ENCODE data around the gene TCAP.
A peak's percentile ranks its signal among the peaks of the same experiment; 100 is the strongest.

TCAP gene

DNA sequence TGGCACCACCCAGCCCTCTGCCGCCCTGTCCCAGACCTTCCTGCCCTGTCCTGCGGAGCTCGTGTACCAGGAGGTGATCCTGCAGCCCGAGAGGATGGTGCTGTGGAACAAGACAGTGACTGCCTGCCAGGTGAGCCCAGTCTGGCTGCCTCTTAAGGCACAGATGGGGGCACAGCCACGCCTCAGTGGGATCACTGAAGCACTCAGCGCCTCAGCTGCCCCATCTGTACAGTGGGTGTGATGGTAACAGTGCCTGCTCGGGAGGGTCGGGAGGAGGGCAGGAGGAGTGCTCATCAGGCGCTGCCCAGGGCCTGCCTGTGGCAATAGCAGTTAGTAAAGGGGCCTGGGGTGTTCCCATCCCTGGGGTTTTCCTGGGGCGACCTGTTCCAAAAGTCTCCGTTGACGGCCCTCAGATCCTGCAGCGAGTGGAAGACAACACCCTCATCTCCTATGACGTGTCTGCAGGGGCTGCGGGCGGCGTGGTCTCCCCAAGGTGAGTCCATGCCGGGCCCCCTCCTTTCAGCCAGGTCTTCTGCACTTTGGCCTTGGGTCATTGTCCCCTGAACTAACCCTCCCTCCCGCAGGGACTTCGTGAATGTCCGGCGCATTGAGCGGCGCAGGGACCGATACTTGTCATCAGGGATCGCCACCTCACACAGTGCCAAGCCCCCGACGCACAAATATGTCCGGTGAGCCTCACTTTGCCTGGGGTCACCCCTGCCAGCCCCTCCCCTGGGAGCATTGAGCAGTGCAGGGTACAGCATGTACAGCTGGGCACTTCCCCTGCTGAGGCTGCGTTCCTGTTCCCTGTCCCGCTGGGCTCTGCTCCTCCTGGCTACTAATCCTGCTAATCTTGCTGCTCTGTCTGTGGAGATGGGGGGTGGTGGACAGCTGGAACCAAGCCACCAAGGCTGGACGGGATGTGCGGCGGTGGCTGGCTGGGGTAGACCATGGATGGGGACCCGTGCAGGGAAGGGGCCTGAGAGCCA is 4.5 kb upstream of the TCAP start:
- Histone ChIP-seq H3K4me1 (ENCODE audit: control insufficient read depth, insufficient read depth, low read length) (peaks cover 22% of the 10 kb centered on the region), H3K27ac (ENCODE audit: low read length) (no peak overlapping the region), H3K9me3 (ENCODE audit: control insufficient read depth, insufficient read depth, low read length) (no peaks in the 10 kb centered on the region), H3K27me3 (ENCODE audit: control insufficient read depth, insufficient read depth, low read length) (no peaks in the 10 kb centered on the region), H3K4me3 (ENCODE audit: low read length) (no peak overlapping the region), H3K36me3 (ENCODE audit: control insufficient read depth, insufficient read depth, low read length) (peaks cover 14% of the 10 kb centered on the region; the same call in 1 of the 2 replicates)
- no peak for DNase-seq (ENCODE audit: low read depth, low spot score)
- WGBS (ENCODE audit: insufficient coverage, insufficient read length): no CpG with 5 or more reads among the region's 35 CpGs

DNA sequence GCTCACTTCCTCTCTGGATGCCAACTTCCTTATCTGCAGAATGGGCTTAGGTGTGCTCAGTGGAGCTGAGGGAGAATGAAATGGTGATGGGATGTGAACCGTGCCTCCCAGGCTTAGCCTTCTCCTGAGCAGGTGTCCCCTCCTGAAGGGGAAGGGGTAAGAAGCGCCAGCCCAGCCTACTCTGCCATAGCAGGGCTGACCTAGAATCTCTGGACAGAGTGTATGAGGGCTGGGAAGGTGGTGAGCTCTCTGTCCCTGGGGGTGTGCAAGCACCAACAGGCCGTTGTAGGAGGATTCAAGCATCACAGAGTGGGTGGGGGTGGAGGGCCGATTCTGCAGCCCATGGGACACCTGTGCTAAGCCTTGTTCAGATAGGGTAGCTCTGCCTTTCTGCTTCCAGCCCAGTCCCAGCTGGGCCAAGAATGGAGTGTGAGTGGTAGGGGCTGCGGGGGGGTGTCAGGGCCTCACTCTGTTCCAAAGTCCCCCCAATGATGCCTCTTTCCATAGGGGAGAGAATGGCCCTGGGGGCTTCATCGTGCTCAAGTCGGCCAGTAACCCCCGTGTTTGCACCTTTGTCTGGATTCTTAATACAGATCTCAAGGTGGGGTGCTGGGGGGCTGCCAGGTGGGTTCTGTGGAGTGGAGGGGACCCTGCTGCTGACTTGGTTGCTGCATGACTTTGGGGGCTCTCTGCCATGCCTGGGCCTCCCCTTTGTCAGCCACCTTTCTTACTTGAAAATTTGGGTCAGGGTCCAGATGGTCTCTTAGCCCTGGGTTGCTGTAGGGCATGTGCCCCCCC is 3.2 kb upstream of the TCAP start:
- Histone ChIP-seq H3K36me3 (ENCODE audit: control insufficient read depth, insufficient read depth, low read length) (peaks cover 14% of the 10 kb centered on the region; the same call in 1 of the 2 replicates), H3K9me3 (ENCODE audit: control insufficient read depth, insufficient read depth, low read length) (no peaks in the 10 kb centered on the region), H3K4me3 (ENCODE audit: low read length) (no peak overlapping the region), H3K27ac (ENCODE audit: low read length) (no peak overlapping the region), H3K27me3 (ENCODE audit: control insufficient read depth, insufficient read depth, low read length) (no peaks in the 10 kb centered on the region), H3K4me1 (ENCODE audit: control insufficient read depth, insufficient read depth, low read length) (peaks cover 27% of the 10 kb centered on the region)
- DNase-seq (ENCODE audit: low read depth, low spot score): no peak
- no CpG with 5 or more reads among the region's 8 CpGs for WGBS (ENCODE audit: insufficient coverage, insufficient read length)

DNA sequence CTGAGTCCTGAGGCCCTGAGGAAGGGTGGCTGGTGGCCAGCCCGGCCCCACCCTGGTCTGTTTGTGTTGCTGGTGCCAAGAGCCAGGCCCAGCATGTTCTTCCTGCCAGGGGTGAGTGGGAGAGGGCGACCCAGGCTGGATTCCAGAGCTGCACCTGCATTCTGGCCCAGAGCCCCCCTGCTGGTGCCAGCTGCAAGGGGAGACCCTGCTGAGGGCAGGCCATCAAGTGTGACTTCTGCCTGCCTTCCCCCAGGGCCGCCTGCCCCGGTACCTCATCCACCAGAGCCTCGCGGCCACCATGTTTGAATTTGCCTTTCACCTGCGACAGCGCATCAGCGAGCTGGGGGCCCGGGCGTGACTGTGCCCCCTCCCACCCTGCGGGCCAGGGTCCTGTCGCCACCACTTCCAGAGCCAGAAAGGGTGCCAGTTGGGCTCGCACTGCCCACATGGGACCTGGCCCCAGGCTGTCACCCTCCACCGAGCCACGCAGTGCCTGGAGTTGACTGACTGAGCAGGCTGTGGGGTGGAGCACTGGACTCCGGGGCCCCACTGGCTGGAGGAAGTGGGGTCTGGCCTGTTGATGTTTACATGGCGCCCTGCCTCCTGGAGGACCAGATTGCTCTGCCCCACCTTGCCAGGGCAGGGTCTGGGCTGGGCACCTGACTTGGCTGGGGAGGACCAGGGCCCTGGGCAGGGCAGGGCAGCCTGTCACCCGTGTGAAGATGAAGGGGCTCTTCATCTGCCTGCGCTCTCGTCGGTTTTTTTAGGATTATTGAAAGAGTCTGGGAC is 2.4 kb upstream of the TCAP start:
- Histone ChIP-seq H3K4me1 (ENCODE audit: control insufficient read depth, insufficient read depth, low read length) (peaks cover 25% of the 10 kb centered on the region), H3K4me3 (ENCODE audit: low read length) (no peak overlapping the region), H3K36me3 (ENCODE audit: control insufficient read depth, insufficient read depth, low read length) (peaks cover 12% of the 10 kb centered on the region; the same call in 1 of the 2 replicates), H3K9me3 (ENCODE audit: control insufficient read depth, insufficient read depth, low read length) (no peaks in the 10 kb centered on the region), H3K27me3 (ENCODE audit: control insufficient read depth, insufficient read depth, low read length) (no peaks in the 10 kb centered on the region; the same call in 1 of the 2 replicates), H3K27ac (ENCODE audit: low read length) (no peak overlapping the region)
- WGBS (ENCODE audit: insufficient coverage, insufficient read length): no CpG with 5 or more reads among the region's 22 CpGs
- DNase-seq (ENCODE audit: low read depth, low spot score): no peak

DNA sequence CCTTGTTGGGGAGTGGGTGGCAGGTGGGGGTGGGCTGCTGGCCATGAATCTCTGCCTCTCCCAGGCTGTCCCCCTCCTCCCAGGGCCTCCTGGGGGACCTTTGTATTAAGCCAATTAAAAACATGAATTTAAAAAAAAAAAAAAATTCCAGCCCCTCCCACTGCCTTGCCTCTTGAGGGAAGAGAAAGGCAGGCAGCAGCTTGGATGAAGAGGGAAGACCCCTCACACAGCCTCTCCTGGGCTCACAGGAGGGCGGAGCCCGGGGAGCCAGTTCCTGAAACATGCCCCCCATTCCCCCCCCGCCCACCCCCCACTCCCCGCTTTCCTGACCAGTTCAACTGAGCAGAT is 1.8 kb upstream of the TCAP start:
- H3K4me1 ChIP-seq (ENCODE audit: control insufficient read depth, insufficient read depth, low read length): peaks cover 22% of the 10 kb centered on the region
- peaks cover 12% of the 10 kb centered on the region; the same call in 1 of the 2 replicates for H3K36me3 ChIP-seq (ENCODE audit: control insufficient read depth, insufficient read depth, low read length)
- H3K4me3 ChIP-seq (ENCODE audit: low read length): no peak overlapping the region
- no peaks in the 10 kb centered on the region for H3K9me3 ChIP-seq (ENCODE audit: control insufficient read depth, insufficient read depth, low read length)
- DNase-seq (ENCODE audit: low read depth, low spot score): no peak
- no peak overlapping the region for H3K27ac ChIP-seq (ENCODE audit: low read length)
- H3K27me3 ChIP-seq (ENCODE audit: control insufficient read depth, insufficient read depth, low read length): no peaks in the 10 kb centered on the region; the same call in 1 of the 2 replicates
- WGBS (ENCODE audit: insufficient coverage, insufficient read length): no CpG with 5 or more reads among the region's 4 CpGs

DNA sequence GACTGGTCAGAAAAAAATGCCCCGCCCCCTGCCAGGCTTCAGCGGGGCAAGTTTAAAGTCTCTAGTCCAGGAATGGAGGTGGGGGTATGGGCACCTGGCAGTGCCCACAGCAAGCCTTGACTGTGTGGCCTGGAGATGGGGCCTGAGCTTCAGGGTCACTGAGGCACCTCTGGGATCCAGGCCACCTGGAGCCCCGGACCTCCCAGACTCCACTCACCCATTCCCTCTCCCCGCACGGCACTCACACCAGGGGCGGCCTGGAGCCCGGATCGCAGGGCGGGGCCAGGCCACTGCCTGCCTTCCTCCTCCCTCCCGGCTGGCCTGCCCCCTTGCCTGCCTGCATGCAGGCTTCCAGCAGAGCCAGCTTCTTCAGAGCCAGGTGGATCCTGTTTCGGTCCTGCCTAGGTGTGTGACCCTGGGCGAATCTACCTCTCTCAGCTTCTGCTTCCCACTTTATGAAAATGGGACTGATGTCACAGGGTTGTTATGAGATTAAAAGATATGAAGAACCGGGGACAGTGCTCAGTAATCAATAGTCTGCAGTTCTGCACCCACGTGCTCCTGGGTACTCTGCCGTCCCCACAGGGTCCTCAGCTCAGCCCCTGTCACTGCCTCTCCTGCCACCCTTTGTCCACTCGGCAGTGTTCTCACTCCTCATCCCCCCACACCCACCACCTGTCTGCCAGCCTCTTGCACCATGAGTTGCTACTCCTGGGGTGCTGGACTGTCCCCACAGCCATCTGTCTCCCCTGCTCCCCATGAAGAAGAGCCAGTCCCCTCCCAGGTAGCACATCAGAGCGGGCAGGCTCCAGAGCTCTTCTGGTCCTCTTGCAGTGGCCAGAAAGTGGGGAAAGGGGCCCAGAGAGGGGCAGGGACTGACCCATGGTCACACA is 1.2 kb upstream of the TCAP start:
- Histone ChIP-seq H3K36me3 (ENCODE audit: control insufficient read depth, insufficient read depth, low read length) (peaks cover 12% of the 10 kb centered on the region; the same call in 1 of the 2 replicates), H3K9me3 (ENCODE audit: control insufficient read depth, insufficient read depth, low read length) (no peaks in the 10 kb centered on the region), H3K4me3 (ENCODE audit: low read length) (peak overlapping the region; percentile 11; the same call in 1 of the 2 replicates), H3K27ac (ENCODE audit: low read length) (no peak overlapping the region), H3K27me3 (ENCODE audit: control insufficient read depth, insufficient read depth, low read length) (no peaks in the 10 kb centered on the region; the same call in 1 of the 2 replicates), H3K4me1 (ENCODE audit: control insufficient read depth, insufficient read depth, low read length) (peaks cover 25% of the 10 kb centered on the region)
- DNase-seq (ENCODE audit: low read depth, low spot score): no peak
- no CpG with 5 or more reads among the region's 17 CpGs for WGBS (ENCODE audit: insufficient coverage, insufficient read length)

DNA sequence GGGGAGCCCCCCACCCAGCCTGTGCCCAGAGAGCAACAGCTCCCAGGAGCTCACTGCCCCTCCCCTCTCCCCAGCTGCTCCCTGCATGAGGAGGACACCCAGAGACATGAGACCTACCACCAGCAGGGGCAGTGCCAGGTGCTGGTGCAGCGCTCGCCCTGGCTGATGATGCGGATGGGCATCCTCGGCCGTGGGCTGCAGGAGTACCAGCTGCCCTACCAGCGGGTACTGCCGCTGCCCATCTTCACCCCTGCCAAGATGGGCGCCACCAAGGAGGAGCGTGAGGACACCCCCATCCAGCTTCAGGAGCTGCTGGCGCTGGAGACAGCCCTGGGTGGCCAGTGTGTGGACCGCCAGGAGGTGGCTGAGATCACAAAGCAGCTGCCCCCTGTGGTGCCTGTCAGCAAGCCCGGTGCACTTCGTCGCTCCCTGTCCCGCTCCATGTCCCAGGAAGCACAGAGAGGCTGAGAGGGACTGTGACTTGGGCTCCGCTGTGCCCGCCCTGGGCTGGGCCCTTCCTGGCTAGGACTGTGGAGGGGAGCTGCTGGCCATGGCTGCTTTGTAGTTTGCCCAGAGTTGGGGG is 584 bp downstream of the TCAP start:
- Histone ChIP-seq H3K4me1 (ENCODE audit: control insufficient read depth, insufficient read depth, low read length) (peaks cover 25% of the 10 kb centered on the region), H3K36me3 (ENCODE audit: control insufficient read depth, insufficient read depth, low read length) (peaks cover 4% of the 10 kb centered on the region; the same call in 1 of the 2 replicates), H3K4me3 (ENCODE audit: low read length) (no peak overlapping the region), H3K27me3 (ENCODE audit: control insufficient read depth, insufficient read depth, low read length) (no peaks in the 10 kb centered on the region; the same call in 1 of the 2 replicates), H3K27ac (ENCODE audit: low read length) (no peak overlapping the region), H3K9me3 (ENCODE audit: control insufficient read depth, insufficient read depth, low read length) (no peaks in the 10 kb centered on the region)
- no peak for DNase-seq (ENCODE audit: low read depth, low spot score)
- WGBS (ENCODE audit: insufficient coverage, insufficient read length): no CpG with 5 or more reads among the region's 17 CpGs

DNA sequence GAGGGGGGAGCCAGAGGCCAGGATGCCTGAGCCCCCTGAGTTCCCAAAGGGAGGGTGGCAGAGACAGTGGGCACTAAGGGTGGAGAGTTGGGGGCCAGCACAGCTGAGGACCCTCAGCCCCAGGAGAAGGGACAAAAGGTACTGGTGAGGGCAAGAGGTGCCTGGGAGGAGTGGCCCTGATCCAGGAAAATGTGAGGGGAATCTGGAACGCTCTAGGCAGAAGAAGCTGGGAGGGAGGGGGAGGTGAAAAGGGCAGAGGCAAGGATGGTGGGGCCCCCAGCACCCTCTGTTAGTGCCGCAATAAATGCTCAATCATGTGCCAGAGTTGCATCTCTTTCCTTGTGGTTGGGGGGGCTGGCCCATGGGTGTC is 1.1 kb downstream of the TCAP start:
- no peak overlapping the region for H3K4me3 ChIP-seq (ENCODE audit: low read length)
- H3K36me3 ChIP-seq (ENCODE audit: control insufficient read depth, insufficient read depth, low read length): no peaks in the 10 kb centered on the region; the same call in 1 of the 2 replicates
- WGBS (ENCODE audit: insufficient coverage, insufficient read length): no CpG with 5 or more reads among the region's 2 CpGs
- no peaks in the 10 kb centered on the region; the same call in 1 of the 2 replicates for H3K27me3 ChIP-seq (ENCODE audit: control insufficient read depth, insufficient read depth, low read length)
- no peak for DNase-seq (ENCODE audit: low read depth, low spot score)
- no peaks in the 10 kb centered on the region for H3K9me3 ChIP-seq (ENCODE audit: control insufficient read depth, insufficient read depth, low read length)
- H3K27ac ChIP-seq (ENCODE audit: low read length): no peak overlapping the region
- H3K4me1 ChIP-seq (ENCODE audit: control insufficient read depth, insufficient read depth, low read length): peaks cover 25% of the 10 kb centered on the region

DNA sequence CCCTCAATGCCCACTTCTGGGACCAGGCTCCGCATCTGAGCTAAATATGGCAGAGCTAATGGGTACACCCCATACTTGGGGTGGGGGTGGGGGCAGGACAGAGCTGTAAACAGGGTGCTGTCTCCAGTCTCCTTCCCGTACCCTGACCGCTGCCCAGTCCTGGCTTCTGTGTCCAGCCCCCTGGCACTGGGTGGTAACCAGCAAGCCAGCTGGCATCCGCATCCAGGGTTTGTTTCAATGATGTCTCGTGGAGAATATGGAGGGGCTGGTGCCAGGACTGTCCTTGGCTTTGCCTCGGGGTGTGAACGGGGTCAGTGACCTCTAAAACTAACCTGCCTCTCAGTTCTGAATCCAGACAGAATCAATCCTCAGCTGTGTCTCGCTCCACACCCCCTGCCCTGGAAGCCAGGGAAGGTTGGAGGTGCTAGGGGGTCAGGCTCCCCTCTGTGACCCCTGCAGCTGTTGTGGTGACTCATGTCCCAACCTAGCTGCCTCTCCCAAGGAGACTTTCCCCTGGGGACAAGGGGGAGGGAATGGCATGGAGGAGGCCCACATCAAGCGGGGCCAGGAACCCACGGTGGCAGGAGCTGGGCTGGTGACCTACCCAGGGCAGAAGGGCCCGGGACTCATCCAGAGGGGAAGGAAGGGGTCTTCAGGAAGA is 1.6 kb downstream of the TCAP start:
- WGBS (ENCODE audit: insufficient coverage, insufficient read length): no CpG with 5 or more reads among the region's 11 CpGs
- Histone ChIP-seq H3K36me3 (ENCODE audit: control insufficient read depth, insufficient read depth, low read length) (no peaks in the 10 kb centered on the region), H3K9me3 (ENCODE audit: control insufficient read depth, insufficient read depth, low read length) (no peaks in the 10 kb centered on the region), H3K27ac (ENCODE audit: low read length) (no peak overlapping the region), H3K4me3 (ENCODE audit: low read length) (no peak overlapping the region), H3K4me1 (ENCODE audit: control insufficient read depth, insufficient read depth, low read length) (peaks cover 25% of the 10 kb centered on the region), H3K27me3 (ENCODE audit: control insufficient read depth, insufficient read depth, low read length) (no peaks in the 10 kb centered on the region; the same call in 1 of the 2 replicates)
- no peak for DNase-seq (ENCODE audit: low read depth, low spot score)

Data from iPS DF 6.9 (cell line).